GM12878 (cell line): ENCODE measurements around the gene TTC9C. TPM values are rescaled to one million over a fixed set of nuclear protein-coding genes. Genes with fewer than 3 reads are reported as not detected.

Experiments
- ATAC-seq: fragments of 200-7000 bp; cut with Tn5 transposase; 3 replicates; pipeline ENCODE4 v1.9.1; 2020; ENCODE audit warnings: mild to moderate bottlenecking, moderate library complexity
- BruUV-seq: library from RNA; stranded (reverse); fragments of 400-500 nt; replicated peaks from 2 replicates; lab custom pipeline; 2021; lab: Mats Ljungman, UMichigan
- CTCF ChIA-PET: fragments of 300-600 bp; sonication (Branson Sonifier 250); formaldehyde crosslinking; extraction: SDS; loops from one replicate; lab custom pipeline; 2021; ENCODE audit warnings: inconsistent platforms; lab: Yijun Ruan, JAX
- POLR2A ChIA-PET: fragments of 350-600 bp; formaldehyde crosslinking; extraction: SDS; loops from one replicate; lab custom pipeline; 2021; ENCODE audit warnings: inconsistent platforms; lab: Charles Lee
- RAD21 ChIA-PET: fragments of 300-600 bp; sonication (Branson Sonifier 250); formaldehyde crosslinking; loops from one replicate; lab custom pipeline; 2023; ENCODE audit warnings: antibody characterized with exemption; ENCODE audit not compliant: unreplicated experiment; lab: Charles Lee
- SMC1A ChIA-PET: fragments of 300-600 bp; sonication (Branson Sonifier 250); formaldehyde crosslinking; loops from one replicate; lab custom pipeline; 2023; ENCODE audit not compliant: unreplicated experiment, uncharacterized antibody; lab: Charles Lee
- DNase-seq: peaks from one replicate; pipeline ENCODE4 v3.0.0-alpha.2; 2011; ENCODE audit warnings: low read depth, low spot score
- FAIRE-seq: peaks from 3 replicates; lab custom pipeline; 2011; peaks lifted over from hg19 to GRCh38; lab: Jason Lieb, UNC
- H2AFZ ChIP-seq: 2 replicates; pipeline ENCODE4 v1.6.0; 2011; ENCODE audit warnings: low read depth, low read length, control low read depth; ENCODE audit not compliant: control insufficient read depth
- H3K27ac ChIP-seq: 2 replicates; pipeline ENCODE4 v1.5.1; 2011; ENCODE audit warnings: control low read depth; ENCODE audit not compliant: control insufficient read depth, insufficient read depth
- H3K27me3 ChIP-seq, 2 experiments: replicated peaks in 1 of 2; 2 replicates each; pipeline versions ENCODE4 v1.6.0 to v1.6.1; 2011; ENCODE audit warnings: low read length in 1 of 2; ENCODE audit not compliant: control insufficient read depth in 2 of 2, insufficient read depth in 2 of 2
- H3K36me3 ChIP-seq, 2 experiments: 2 replicates each; pipeline ENCODE4 v1.5.1; 2011; ENCODE audit warnings: low read length in 1 of 2; ENCODE audit not compliant: control insufficient read depth in 2 of 2, insufficient read depth in 2 of 2
- H3K4me1 ChIP-seq: 2 replicates; pipeline ENCODE4 v1.6.1; 2011; ENCODE audit warnings: mild to moderate bottlenecking, low read length, moderate library complexity, mixed read lengths; ENCODE audit not compliant: control insufficient read depth, insufficient read depth
- H3K4me2 ChIP-seq: 2 replicates; pipeline ENCODE4 v1.6.0; 2011; ENCODE audit warnings: control low read depth; ENCODE audit not compliant: control insufficient read depth, insufficient read depth
- H3K4me3 ChIP-seq: fragments of 200-600 bp; sonication (generic); 2 replicates; pipeline ENCODE4 v1.5.1; 2016
- H3K79me2 ChIP-seq: 2 replicates; pipeline ENCODE4 v1.6.0; 2011; ENCODE audit warnings: low read length; ENCODE audit not compliant: control insufficient read depth, insufficient read depth
- H3K9ac ChIP-seq: 2 replicates; pipeline ENCODE4 v1.8.0; 2011; ENCODE audit warnings: low read length, control low read depth, mixed read lengths; ENCODE audit not compliant: control insufficient read depth, insufficient read depth
- H3K9me3 ChIP-seq: replicated peaks from 3 replicates; pipeline ENCODE4 v1.5.1; 2011; ENCODE audit warnings: mild to moderate bottlenecking, low read length; ENCODE audit not compliant: control insufficient read depth, insufficient read depth
- H4K20me1 ChIP-seq: 2 replicates; pipeline ENCODE4 v1.6.0; 2011; ENCODE audit not compliant: control insufficient read depth, insufficient read depth
- BHLHE40 ChIP-seq, 2 experiments: fragments of 450-650 bp in 1 of 2; IDR thresholded peaks; 2 replicates each; pipeline ENCODE4 v1.6.1; 2011 to 2017; ENCODE audit warnings: low read depth in 2 of 2, borderline replicate concordance in 1 of 2, improper control_type of control experiment in 1 of 2, low read length in 1 of 2, mild to moderate bottlenecking in 1 of 2
- MTA3 ChIP-seq: IDR thresholded peaks from 2 replicates; pipeline ENCODE4 v1.6.1; 2012; ENCODE audit warnings: low read length, inconsistent platforms, borderline replicate concordance
- NFYA ChIP-seq: IDR thresholded peaks from 2 replicates; pipeline ENCODE4 v1.6.1; 2011; ENCODE audit warnings: low read depth, mild to moderate bottlenecking, low read length, improper control_type of control experiment, borderline replicate concordance
- RB1 ChIP-seq: fragments of 450-650 bp; formaldehyde crosslinking; IDR thresholded peaks from 2 replicates; pipeline ENCODE4 v1.6.1; 2017; ENCODE audit warnings: mild to moderate bottlenecking, borderline replicate concordance
- SIN3A ChIP-seq: IDR thresholded peaks from 2 replicates; pipeline ENCODE4 v1.6.1; 2012; ENCODE audit warnings: low read depth, low read length, improper control_type of control experiment
- SRF ChIP-seq, 2 experiments: IDR thresholded peaks; 2 replicates each; pipeline ENCODE4 v1.6.1; 2011; ENCODE audit warnings: low read depth in 2 of 2, low read length in 2 of 2, mild to moderate bottlenecking in 1 of 2, moderate library complexity in 1 of 2
- YY1 ChIP-seq: IDR thresholded peaks from 2 replicates; pipeline ENCODE4 v1.6.1; 2011; ENCODE audit warnings: low read depth, mild to moderate bottlenecking, low read length
- ZNF622 ChIP-seq: fragments of 450-650 bp; IDR thresholded peaks from 2 replicates; pipeline ENCODE4 v1.6.1; 2017; ENCODE audit warnings: mild to moderate bottlenecking, inconsistent platforms
- WGBS: methylation state at CpG from one replicate; pipeline ENCODE4 v1.1.6; 2016; ENCODE audit warnings: low lambda C conversion rate; ENCODE audit not compliant: insufficient replicate concordance, insufficient coverage; ENCODE audit errors: missing lambda C conversion rate; 5-methylcytosine and 5-hydroxymethylcytosine counted together
- in situ Hi-C: fragments of 300-500 bp; cut with MboI; formaldehyde crosslinking; loops from 9 replicates; pipeline ENCODE4 v1.14.3; 2018; ENCODE audit warnings: mixed read lengths
- intact Hi-C: fragments of 100-400 bp; cut with micrococcal nuclease; formaldehyde crosslinking; loops from one replicate; pipeline ENCODE4 v1.14.2; 2022; ENCODE audit not compliant: unreplicated experiment
- polyA plus RNA-seq, 11 experiments: library from polyadenylated mRNA; depleted of rRNA in 4 of 11; unstranded in 6 of 11; stranded (reverse) in 5 of 11; fragments of >200 nt; fragmentation: Nextera tagmentation in 4 of 11; fragmentation: Illumina TruSeq in 1 of 11; extraction: Ambion mirVana in 4 of 11; extraction: Trizol in 1 of 11; gene quantifications; 1 replicate in 1 of 11; 2 replicates in 10 of 11; pipeline versions ENCODE4 v1.2.1 to v1.2.3, GENCODE V29; 2011 to 2016; ENCODE audit warnings: inconsistent platforms in 2 of 11, missing spikeins in 2 of 11, low read depth in 1 of 11
- total RNA-seq, 4 experiments: library from RNA; depleted of rRNA in 3 of 4; stranded (reverse); fragments of >200 nt in 3 of 4; fragmentation: Illumina TruSeq in 1 of 4; extraction: Trizol in 1 of 4; gene quantifications; 2 replicates each; pipeline versions ENCODE4 v1.2.1 to v1.2.3, GENCODE V29; 2013 to 2021

TTC9C gene
- total and polyA plus RNA-seq, 10 of the 15 experiments (the other 5 are each of a cell fraction or from before 2014, with no cell fraction given), result 42.0 to 72.3 (median 50.4) TPM

- no peak overlapping the region for H3K9ac ChIP-seq
- RAD21 ChIA-PET, result no interaction called here
- in situ Hi-C loops, result no loop called here
- H3K4me1 ChIP-seq, result no peaks in the 10 kb centered on the region
- no peaks in the 10 kb centered on the region for H3K9me3 ChIP-seq
- SMC1A ChIA-PET, result no interaction called here
- no peaks in the 10 kb centered on the region for H3K79me2 ChIP-seq
- intact Hi-C loops, result loop anchor here (10.0 kb wide), 1 partner anchor 223 kb away; no protein-coding TSS in a partner anchor
- no peak for DNase-seq
- H3K4me2 ChIP-seq, result no peak overlapping the region
- POLR2A ChIA-PET, result interaction anchor here (0.6 kb wide), 1 partner anchor 187 kb away, joined by 3 read pairs; no protein-coding TSS in a partner anchor
- 86% methylated on average over 73 of the region's 74 CpGs for WGBS
- peaks cover 8 to 9% of the 10 kb centered on the region in 2 experiments; a peak in 3 of 4 replicates for H3K36me3 ChIP-seq
- CTCF ChIA-PET, result interaction anchor here (0.7 kb wide), 1 partner anchor 10 kb away, joined by 6 read pairs; no protein-coding TSS in a partner anchor
- no peak overlapping the region; the same call in 1 of the 2 replicates for H2AFZ ChIP-seq
- no TSS peak for BruUV-seq
- TF ChIP-seq SIN3A (no peak), ZNF622 (no peak), BHLHE40 (IDR thresholded peaks at IDR 0.05; ENCODE audit: borderline replicate concordance in 1 of 2, low read depth in 2 of 2, low read length in 1 of 2) (no peak), SRF (IDR thresholded peaks at IDR 0.05; ENCODE audit: low read depth in 2 of 2, low read length in 2 of 2) (no peak), NFYA (no peak), RB1 (no peak), MTA3 (no peak), YY1 (no peak)
- no peak overlapping the region for H3K4me3 ChIP-seq
- H3K27me3 ChIP-seq, result no peaks in the 10 kb centered on the region
- no peak overlapping the region for H3K27ac ChIP-seq
- FAIRE-seq, result no peak
- no peak; the same call in 2 of the 3 replicates for ATAC-seq
- H4K20me1 ChIP-seq, result no peaks in the 10 kb centered on the region
Measured at GRCh38 chr11:62687508-62688396, 40.5 kb upstream of the TTC9C start.
